Endometrial microvascular endothelial cells (primary cell): Measurements from ENCODE around the gene ABCA3. TPM values are rescaled to one million over a fixed set of nuclear protein-coding genes. Genes with fewer than 3 reads are reported as not detected.

Source experiments
- in situ Hi-C: cut with HindIII; loops from 2 replicates; pipeline ENCODE4 v1.10.0; 2017; ENCODE audit warnings: low sequenced_read_pairs, low pct_unique_long_range_greater_than_20kb; ENCODE audit errors: inconsistent ontology term
- total RNA-seq: library from RNA; depleted of rRNA; stranded (reverse); fragments of >200 nt; gene quantifications from one replicate; pipeline ENCODE4 v1.2.3, GENCODE V29; 2015; ENCODE audit errors: inconsistent ontology term

The ABCA3 gene
- total RNA-seq, 1 donor from 2014 or later: 43.3 TPM

DNA sequence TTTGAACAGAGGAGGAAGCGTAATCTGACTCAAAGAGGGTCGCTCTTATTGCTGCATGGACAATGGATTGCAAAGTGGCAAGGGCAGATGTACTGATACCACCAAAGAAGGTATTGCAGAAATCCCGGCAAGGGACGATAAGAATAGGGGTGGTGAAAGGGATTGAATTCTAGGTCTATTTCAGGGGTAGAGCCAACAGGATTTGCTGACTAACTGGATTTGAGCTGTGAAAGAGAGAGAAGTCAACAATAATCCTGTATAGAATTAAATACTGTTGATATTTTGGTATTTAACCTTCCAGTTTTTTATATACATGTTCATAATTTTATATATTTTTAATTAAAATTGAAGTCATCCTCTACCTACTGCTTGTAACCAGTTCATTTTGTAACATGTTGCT is 19.4 kb upstream of the ABCA3 start:
- in situ Hi-C loops: no loop called here

DNA sequence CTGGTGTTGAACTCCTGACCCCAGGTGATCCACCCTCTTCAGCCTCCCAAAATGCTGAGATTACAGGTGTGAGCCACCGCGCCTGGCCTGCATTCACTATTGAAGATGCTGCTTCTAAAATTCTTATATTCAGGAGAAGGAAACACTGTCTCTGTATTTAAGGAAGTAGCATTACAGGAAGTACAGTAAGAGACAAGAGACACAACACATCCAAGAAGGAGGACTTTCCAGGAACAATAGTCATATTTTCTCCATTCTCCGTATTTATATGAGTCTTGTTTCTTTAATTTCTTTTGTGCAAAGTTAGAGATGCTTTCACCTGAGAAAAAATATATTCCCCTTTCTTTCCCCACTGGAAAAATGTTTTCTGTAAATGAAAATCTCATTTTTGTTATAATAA is 18.3 kb upstream of the ABCA3 start:
- in situ Hi-C loops: no loop called here

DNA sequence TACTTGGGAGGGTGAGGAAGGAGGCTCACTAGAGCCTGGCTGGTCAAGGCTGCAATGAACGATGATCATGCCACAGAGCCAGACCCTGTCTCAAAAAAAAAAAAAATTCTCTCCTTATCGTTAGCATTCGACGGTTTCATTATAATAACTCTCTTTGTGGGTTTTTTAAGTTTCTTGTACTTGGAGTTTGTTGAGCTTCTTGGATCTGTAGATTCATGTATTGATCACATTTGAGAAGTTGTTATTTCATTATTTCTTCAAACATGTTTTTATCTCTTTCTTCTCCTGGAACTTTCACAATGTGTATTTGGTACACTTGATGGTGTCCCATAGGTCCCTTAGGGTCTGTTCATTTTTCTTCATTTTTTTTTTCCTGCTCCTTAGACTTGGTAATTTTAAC is 16.8 kb upstream of the ABCA3 start:
- in situ Hi-C loops: no loop called here

DNA sequence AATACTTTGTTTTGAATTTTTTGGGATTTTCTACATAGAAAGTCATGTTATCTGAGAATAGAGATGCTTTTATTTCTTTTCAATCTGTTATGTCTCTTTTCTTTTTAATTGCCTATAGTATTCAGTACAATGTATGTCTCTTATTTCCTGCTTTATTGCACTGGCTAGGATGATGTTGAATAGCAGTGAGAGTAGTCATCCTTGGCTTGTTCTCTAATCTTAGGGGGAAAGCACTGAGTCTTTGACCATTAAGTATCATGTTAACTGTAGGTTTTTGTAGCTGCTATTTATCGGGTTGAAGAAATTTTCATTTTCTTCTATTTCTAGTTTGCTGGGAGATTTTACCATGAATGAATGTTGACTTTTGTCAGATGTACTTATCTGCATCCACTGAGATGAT is 10.0 kb upstream of the ABCA3 start:
- in situ Hi-C loops: no loop called here

DNA sequence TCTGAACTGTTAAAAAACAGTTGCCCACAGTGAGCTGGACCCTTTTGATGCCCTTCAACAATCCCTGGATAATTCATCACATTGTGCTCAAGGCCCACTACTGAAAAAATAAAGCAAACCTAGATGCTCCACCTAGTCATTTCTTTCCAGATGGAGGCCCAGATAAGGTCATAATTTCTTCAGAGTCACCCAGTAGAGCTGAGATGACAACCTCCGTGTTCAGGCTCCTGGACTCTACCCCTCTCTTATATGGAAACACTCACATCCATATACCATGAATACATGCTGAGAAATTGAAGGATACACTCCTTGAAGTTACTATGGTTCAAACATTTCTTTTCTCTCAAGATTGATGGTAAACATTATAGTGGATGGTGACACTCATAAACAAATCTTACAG is 2.7 kb upstream of the ABCA3 start:
- in situ Hi-C loops: no loop called here

DNA sequence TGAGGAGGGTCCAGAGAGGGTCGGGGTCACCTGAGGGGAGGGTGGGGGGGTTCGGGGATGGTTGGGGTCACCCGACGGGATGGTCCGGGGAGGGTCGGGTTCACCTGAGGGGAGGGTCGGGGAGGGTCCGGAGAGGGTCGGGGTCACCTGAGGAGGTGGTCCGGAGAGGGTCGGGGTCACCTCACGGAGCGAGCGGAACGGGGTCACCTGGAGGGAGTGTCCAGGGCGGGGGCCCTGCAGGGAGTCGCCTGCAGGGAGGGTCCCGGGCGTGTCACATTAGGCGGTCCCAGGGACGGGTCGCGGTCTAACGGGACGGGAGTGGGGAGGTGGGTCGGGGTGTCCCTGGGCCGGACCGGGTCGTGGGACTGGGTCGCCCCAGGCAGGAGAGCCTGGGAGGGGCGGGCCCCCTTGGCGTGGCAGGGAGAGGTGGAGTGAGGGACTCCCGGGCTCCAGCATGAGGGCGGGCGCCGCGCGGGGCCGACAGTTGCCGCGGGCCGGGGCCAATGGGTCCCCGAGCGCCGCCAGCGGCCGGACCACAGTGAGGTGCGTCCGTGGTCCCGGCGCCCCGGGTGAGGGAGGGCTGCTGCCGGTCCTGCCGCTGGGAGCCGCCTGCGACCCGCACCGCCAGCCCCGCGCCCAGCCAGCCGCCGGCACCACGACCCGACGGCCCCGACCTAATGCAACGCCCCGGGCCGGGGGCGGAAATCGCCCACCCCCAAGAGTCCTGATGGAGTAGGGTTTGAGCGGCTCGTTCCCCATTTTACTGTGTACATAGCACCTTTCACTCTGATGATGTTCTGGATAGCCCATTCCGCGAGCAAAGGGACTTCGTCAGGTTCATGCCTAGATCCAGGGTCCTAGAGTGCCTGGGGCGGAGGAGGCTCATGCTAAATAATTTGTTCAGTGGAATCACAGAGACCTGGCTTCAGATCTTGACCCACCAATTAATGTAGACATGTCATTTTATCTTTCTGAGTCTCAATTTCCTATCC is 1.2 kb upstream of the ABCA3 start:
- in situ Hi-C loops: no loop called here

DNA sequence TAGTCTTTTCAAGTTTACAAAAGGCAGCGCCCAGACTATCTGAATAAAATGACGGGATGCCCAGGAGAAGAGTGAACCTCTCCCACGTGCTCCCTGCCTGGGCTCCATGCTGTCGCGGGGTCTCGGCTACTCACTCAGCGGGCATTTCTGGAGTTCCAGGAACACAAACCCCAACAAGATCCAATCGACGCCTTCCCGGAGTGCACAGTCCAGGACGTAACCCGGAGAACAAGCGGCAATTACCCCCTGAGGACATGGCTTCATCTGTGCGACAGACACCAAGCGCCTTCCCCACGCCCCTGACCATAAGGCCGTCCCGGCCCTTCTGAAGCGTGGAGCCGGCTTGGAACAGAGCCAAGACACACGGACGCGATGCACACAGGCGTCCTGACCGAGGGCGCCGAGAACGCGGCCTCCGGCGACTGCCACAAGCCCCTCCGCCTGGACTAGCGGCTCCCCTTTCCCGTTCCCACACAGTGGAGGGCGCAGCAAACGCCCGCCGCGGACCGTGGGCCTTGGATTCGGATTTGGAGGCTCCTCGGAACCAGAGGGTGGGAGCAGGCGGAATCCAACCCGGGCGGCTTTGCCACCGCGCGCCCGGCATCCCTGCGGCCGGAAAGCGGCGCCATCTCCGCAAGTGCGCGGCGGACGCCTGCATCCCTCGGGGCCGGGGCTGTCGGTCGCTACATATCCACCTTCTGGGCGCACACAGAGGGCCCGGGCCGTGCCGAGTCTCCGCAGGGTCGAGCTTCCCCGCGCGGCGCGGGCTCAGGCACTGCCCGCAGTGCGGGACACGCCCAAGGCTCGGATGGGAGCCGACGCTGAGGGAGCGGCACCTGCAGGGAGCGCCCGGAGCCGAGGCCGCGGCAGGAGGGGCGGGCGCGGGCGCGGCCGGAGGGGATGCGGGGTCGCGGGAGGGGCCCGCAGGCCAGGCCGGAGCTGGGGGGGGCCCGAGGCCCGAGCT is 725 bp downstream of the ABCA3 start:
- in situ Hi-C loops: no loop called here

DNA sequence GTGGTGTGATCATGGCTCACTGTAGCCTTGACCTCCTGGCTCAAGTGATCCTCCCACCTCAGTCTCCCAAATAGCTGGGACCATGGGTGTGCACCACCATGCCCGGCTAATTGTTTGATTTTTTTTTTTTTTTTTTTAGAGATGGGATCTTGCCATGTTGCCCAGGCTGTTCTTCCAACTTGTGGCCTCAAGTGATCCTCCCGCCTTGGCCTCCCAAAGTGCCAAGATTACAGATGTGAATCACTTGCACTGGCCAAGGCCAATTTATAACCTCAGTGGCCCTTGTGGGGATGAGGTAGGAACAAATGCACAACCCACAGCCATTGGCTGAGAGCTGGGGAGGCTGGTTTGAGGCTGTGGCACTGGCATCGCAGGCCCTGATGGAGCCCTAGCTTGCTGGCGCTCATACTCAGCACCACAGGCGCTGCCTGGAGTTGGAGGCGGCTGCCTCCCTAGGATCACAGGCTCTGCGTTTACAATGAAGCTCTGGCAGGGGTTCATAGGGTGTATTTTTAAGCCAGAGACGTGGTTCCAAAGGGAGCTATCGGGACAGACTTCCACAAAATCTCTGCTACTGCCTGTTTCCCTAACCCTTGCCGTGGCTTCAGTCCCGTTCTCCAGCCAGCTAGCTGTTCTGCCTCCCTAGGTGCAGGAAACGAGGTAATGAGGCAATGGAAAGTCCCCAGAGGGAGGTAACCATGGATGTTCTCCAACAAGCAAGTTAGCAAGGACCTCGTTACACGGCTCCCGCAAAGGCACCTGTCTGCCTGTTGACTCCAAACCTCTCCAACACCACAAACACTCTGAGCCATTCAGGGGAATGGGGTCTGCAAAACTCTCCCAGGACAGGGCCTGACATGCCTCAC is 2.9 kb downstream of the ABCA3 start:
- in situ Hi-C loops: no loop called here

DNA sequence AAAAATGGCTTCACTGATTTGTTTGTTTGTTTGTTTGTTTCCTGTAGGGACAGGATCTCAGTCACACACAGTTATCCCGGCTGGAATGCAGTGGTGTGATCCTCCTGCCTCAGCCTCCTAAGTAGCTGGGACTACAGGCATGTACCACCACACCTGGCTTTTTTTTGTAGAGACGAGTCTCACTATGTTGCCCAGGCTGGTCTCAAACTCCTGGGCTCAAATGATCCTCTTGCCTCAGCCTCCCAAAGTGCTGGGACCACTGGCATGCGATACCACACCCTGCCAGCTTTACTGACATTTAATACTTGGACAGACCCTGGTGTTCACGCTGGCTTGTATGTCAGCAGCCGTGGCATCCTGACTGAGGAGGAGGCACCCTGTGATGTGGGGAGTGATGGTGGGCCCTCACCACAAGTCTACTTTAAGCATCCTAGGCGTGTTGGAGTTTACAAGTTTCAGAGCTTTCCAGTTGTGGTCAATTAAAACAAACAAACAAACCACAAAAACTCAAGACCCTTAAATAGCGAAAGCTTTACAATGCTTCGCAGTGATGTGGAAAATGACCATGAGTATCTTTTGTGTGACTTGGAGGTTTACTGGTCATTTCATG is 5.1 kb downstream of the ABCA3 start:
- in situ Hi-C loops: no loop called here

DNA sequence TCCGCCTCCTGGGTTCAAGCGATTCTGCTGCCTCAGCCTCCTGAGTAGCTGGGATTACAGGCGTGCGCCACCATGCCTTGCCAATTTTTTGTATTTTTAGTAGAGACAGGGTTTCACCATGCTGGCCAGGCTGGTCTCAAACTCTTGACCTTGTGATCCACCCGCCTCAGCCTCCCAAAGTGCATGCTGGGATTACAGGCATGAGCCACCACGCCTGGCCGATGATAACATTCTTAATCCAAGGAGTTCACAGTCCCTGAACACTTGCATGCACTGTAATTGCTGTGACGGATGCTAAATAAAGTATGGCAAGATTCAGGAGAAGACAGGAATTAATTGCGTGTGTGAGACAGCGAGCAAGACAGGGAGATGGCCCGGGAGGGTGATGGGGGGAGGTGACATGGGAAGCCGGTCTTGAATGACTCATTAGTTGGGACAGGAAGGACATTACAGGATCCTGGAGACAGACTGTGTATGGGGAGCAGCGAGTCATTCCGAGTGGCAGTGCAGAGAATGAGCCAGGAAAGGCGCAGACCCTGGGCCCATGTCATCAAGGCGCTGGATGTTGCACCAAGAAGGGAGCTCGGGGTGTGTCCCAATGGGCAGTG is 6.7 kb downstream of the ABCA3 start:
- in situ Hi-C loops: no loop called here

DNA sequence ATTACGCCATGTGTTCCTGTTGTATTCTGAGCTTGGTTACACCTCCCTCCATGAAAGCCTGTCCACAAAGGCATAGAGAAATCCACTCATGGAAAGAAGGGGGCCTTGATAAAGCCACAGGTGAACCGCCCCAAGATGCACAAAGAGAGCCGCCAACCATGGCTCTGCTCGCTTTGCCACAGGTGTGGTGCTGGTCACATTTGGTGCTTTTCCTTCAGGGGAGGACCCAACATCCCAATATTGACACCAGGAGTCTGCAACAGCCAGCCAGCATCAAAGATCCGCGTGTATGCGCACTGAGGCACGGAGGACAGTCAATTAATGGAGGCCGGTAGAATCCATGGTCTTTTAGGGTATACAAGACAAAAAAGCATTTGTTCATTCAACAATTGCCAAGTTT is 7.3 kb downstream of the ABCA3 start:
- in situ Hi-C loops: no loop called here

DNA sequence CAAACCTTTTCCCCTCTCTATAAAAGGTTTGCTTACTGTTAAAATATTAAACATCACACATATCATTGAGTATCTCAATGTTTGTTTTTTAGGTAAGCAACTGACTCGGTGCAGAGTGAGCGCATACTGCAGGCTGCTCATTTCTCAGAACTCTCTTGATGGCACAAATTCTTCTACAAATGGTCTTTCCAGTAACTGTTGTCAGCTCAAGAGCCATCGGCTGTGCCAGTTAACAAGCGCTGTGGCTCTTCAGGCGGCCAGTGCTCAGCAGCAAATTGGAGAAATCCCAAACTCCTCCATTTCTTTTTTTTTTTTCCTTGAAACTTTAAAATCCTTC is 8.6 kb downstream of the ABCA3 start:
- in situ Hi-C loops: no loop called here

DNA sequence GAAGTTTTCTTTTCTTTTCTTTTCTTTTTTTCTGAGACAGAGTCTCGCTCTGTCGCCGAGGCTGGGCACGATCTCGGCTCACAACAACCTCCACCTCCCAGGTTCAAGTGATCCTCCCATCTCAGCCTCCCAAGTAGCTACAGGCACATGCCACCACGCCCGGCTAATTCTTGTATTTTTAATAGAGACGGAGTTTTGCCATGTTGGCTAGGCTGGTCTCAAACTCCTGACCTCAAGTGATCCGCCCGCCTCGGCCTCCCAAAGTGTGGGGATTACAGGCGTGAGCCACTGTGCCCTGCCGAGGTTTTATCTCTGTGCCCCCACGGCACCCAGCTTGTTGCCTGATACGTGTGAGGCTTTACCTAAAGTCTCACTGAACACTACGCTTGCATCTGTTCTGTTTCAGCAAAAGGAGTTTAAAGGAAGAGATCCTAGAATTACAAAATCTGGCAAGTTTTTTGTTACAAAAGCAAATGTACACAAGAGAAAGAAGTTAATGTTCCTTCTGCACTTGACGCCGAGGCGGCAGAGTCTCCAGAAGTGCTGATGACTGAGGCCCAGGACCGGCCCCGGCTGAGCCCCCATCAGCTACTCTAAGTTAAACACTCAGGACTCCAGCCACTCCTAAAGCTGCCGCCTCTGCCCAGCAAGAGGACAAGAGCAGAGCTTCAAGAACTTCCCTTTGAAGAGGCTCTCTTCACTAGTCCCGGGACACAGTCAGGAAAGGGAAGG is 9.2 kb downstream of the ABCA3 start:
- in situ Hi-C loops: no loop called here

DNA sequence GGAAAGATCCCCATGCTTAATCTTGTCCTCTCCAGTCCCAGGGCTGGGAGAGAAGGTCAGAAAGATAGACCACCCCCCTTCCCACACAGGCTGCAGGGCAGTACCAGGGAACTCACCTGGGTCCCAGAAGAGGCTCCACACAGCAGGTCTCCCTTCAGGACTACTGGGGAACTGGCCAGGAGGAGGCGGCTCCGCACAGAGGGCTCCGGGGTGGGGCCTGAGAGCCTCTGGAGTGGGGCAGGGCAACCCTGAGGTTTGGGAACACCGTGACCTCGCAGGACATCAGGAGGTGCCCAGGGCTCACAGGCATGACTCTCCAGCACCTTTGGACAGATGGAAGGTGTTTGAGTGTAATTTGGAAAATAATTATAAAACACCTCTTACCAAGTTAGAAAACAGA is 11.0 kb downstream of the ABCA3 start:
- in situ Hi-C loops: no loop called here

DNA sequence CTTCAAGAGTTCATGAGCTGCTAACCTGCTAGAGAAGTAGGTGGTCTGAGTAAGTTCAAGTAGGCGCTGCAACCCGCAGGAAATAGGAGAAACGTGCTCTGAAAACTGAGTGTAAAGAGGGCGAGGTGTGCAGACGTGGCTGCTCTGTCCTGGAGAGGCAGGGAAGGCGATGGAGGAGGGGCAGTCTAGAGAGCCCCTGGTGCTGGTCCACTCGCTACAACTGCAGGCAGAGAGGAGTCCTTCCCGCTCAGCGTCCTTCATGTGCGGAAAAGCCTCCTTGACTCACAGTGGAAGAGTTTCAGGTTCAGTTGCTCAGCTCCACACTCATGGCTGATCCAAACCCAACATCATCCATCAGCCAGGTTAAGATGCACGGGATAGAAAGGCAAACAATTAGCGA is 12.1 kb downstream of the ABCA3 start:
- in situ Hi-C loops: no loop called here

DNA sequence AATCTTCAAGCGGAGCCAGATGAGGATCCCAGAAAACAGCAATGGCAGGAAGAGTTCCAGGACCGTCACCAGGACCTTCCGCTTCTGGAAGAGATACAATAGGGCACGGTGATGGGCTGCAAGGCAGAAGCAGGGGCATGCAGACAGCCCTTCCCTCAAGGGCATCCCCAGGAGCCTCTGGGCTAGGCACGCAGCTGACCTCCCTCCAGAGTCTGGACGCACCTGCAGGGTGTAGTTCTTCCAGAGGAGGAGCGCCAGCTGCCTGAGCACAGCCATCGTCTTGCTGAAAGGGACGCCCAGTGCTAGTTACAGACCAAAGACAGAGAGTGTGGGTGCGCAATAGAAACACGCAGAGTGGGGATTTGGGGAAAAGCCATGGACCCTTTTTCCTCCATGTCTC is 14.3 kb downstream of the ABCA3 start:
- in situ Hi-C loops: no loop called here

DNA sequence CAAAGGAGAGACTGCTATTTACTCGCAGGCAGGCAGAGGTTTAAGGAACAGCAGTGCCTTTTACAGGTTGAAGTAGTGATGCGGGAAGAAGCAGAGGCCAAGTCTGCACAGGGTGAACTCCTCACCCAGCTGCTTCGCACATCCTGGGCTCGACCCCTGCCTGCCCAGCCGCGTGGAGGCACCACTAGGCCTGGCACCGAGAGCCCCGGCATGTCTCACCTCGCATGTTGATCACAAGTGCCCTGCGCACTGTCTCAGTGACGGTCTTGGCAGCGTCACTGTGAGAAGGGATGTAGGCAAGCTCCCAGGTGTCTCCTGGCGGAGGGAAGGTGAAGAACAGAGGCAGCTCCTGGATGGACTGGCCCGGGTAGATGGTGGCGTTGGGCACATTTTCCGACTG is 14.7 kb downstream of the ABCA3 start:
- in situ Hi-C loops: no loop called here

DNA sequence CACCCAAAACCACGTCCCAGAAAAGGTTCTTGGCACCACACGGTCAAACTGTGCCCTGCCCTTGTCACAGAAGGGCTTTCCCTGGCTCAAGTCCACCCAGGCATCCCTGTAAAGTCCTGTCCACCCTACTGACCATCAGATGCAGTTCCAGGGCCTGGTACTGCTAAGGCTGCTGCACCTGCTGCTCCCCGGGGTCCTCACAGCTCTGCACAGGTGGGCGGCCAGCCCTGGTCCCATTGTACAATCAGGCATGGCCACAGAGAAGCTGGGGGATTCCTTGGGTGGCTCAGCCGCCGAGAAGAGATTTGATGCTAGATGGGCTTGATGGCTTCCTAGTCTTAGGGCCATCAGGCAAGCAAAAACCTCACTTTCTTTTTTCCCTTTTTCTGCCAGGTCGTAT is 15.3 kb downstream of the ABCA3 start:
- in situ Hi-C loops: no loop called here
